IMR-90 (cell line): Measurements from ENCODE around the gene CC2D2A. TPM values are rescaled to one million over a fixed set of nuclear protein-coding genes. Genes with fewer than 3 reads are reported as not detected.

Experiments
- ATAC-seq: fragments of 200-7000 bp; cut with Tn5 transposase; 2 replicates; pipeline ENCODE4 v1.9.1; 2020; ENCODE audit warnings: low read depth, mild to moderate bottlenecking, moderate library complexity
- BruUV-seq: library from RNA; stranded (reverse); fragments of 400-500 nt; replicated peaks from 2 replicates; lab custom pipeline; 2021; lab: Mats Ljungman, UMichigan
- CTCF ChIA-PET: fragments of 300-600 bp; formaldehyde crosslinking; extraction: SDS; loops from one replicate; lab custom pipeline; 2021; ENCODE audit warnings: antibody characterized with exemption; lab: Yijun Ruan, JAX
- POLR2A ChIA-PET: fragments of 300-600 bp; sonication (Branson Sonifier 250); formaldehyde crosslinking; loops from one replicate; lab custom pipeline; 2022; ENCODE audit warnings: antibody characterized with exemption; ENCODE audit not compliant: unreplicated experiment; lab: Charles Lee
- DNase-seq: peaks from one replicate; pipeline ENCODE4 v3.0.0; 2013
- H2AFZ ChIP-seq: replicated peaks from 2 replicates; pipeline ENCODE3; 2013; ENCODE audit warnings: low read length, mild to moderate bottlenecking; ENCODE audit not compliant: poor library complexity
- H2AK5ac ChIP-seq: 2 replicates; pipeline ENCODE4 v1.6.1; 2013; ENCODE audit warnings: low read depth, low read length, inconsistent platforms
- H2AK9ac ChIP-seq: replicated peaks from 2 replicates; pipeline ENCODE3; 2013; ENCODE audit warnings: mild to moderate bottlenecking, low read depth, low read length, moderate library complexity; ENCODE audit not compliant: poor library complexity
- H2BK120ac ChIP-seq: 2 replicates; pipeline ENCODE4 v1.6.1; 2013; ENCODE audit warnings: low read depth, low read length, inconsistent platforms
- H2BK15ac ChIP-seq: 3 replicates; pipeline ENCODE4 v1.6.1; 2013; ENCODE audit warnings: low read depth, low read length, inconsistent platforms
- H2BK20ac ChIP-seq: 2 replicates; pipeline ENCODE4 v1.6.1; 2013; ENCODE audit warnings: low read depth, mild to moderate bottlenecking, inconsistent platforms, low read length, moderate library complexity
- H2BK5ac ChIP-seq: 2 replicates; pipeline ENCODE4 v1.6.1; 2013; ENCODE audit warnings: mild to moderate bottlenecking, low read depth, low read length, inconsistent platforms; ENCODE audit not compliant: poor library complexity, severe bottlenecking
- H3K14ac ChIP-seq: replicated peaks from 2 replicates; pipeline ENCODE4 v1.6.1; 2013; ENCODE audit warnings: low read depth, low read length, inconsistent platforms
- H3K18ac ChIP-seq: 2 replicates; pipeline ENCODE4 v1.6.1; 2013; ENCODE audit warnings: low read depth, low read length, control low read depth
- H3K23ac ChIP-seq: 2 replicates; pipeline ENCODE4 v1.6.1; 2013; ENCODE audit warnings: low read depth, low read length, inconsistent platforms
- H3K27ac ChIP-seq: 2 replicates; pipeline ENCODE4 v1.5.1; 2013; ENCODE audit warnings: mild to moderate bottlenecking, control low read depth, low read length; ENCODE audit not compliant: insufficient read depth
- H3K27me3 ChIP-seq: 2 replicates; pipeline ENCODE4 v1.6.1; 2013; ENCODE audit warnings: low read length; ENCODE audit not compliant: control insufficient read depth, insufficient read depth
- H3K36me3 ChIP-seq: 2 replicates; pipeline ENCODE4 v1.6.1; 2013; ENCODE audit warnings: low read length, mixed read lengths; ENCODE audit not compliant: control insufficient read depth, insufficient read depth
- H3K4ac ChIP-seq: 2 replicates; pipeline ENCODE4 v1.6.1; 2013; ENCODE audit warnings: low read depth, low read length, inconsistent platforms
- H3K4me1 ChIP-seq: 2 replicates; pipeline ENCODE4 v1.6.1; 2013; ENCODE audit warnings: low read length, mixed read lengths; ENCODE audit not compliant: control insufficient read depth, insufficient read depth
- H3K4me2 ChIP-seq: 2 replicates; pipeline ENCODE4 v1.6.1; 2013; ENCODE audit warnings: low read depth, mild to moderate bottlenecking, control low read depth, low read length, moderate library complexity
- H3K4me3 ChIP-seq: 2 replicates; pipeline ENCODE4 v1.5.1; 2013; ENCODE audit warnings: low read depth, mild to moderate bottlenecking, control low read depth, low read length, moderate library complexity; ENCODE audit not compliant: insufficient read depth
- H3K56ac ChIP-seq: 2 replicates; pipeline ENCODE4 v1.6.1; 2013; ENCODE audit warnings: low read length, inconsistent platforms; ENCODE audit not compliant: insufficient read depth; ENCODE audit errors: extremely low read depth
- H3K79me1 ChIP-seq, 2 experiments: 2 replicates each; pipeline ENCODE4 v1.6.1; 2013; ENCODE audit warnings: low read length in 2 of 2, inconsistent platforms in 1 of 2, low read depth in 1 of 2
- H3K9ac ChIP-seq: 2 replicates; pipeline ENCODE4 v1.6.1; 2013; ENCODE audit warnings: low read depth, low read length, control low read depth
- H3K9me1 ChIP-seq: 2 replicates; pipeline ENCODE4 v1.6.1; 2013; ENCODE audit warnings: low read length, inconsistent platforms; ENCODE audit not compliant: insufficient read depth
- H3K9me3 ChIP-seq: 2 replicates; pipeline ENCODE4 v1.6.1; 2013; ENCODE audit warnings: low read length; ENCODE audit not compliant: control insufficient read depth, insufficient read depth
- H4K20me1 ChIP-seq: 2 replicates; pipeline ENCODE4 v1.6.1; 2013; ENCODE audit warnings: low read length, inconsistent platforms; ENCODE audit not compliant: insufficient read depth
- H4K5ac ChIP-seq: 2 replicates; pipeline ENCODE4 v1.6.1; 2013; ENCODE audit warnings: mild to moderate bottlenecking, low read depth, low read length, control low read depth
- H4K8ac ChIP-seq, 2 experiments: 2 replicates each; pipeline ENCODE4 v1.6.1; 2013; ENCODE audit warnings: low read depth in 2 of 2, low read length in 2 of 2, control low read depth in 1 of 2, inconsistent platforms in 1 of 2
- H4K91ac ChIP-seq: 2 replicates; pipeline ENCODE4 v1.6.1; 2013; ENCODE audit warnings: low read depth, low read length, inconsistent platforms; ENCODE audit not compliant: insufficient read depth
- CEBPB ChIP-seq: IDR thresholded peaks from 2 replicates; pipeline ENCODE4 v1.6.1; 2012; ENCODE audit warnings: low read depth, low read length, improper control_type of control experiment
- CHD1 ChIP-seq: IDR thresholded peaks from 2 replicates; pipeline ENCODE4 v1.6.1; 2012; ENCODE audit warnings: low read depth, low read length, improper control_type of control experiment
- CTCF ChIP-seq: conservative IDR thresholded peaks from 2 replicates; pipeline ENCODE4 v1.5.1; 2012; ENCODE audit warnings: mild to moderate bottlenecking, low read depth, low read length, improper control_type of control experiment
- FOS ChIP-seq: fragments of 150-350 bp; IDR thresholded peaks from 2 replicates; pipeline ENCODE4 v1.6.1; 2016; ENCODE audit warnings: low read depth, low read length
- MAZ ChIP-seq: IDR thresholded peaks from 2 replicates; pipeline ENCODE4 v1.6.1; 2012; ENCODE audit warnings: low read depth, mild to moderate bottlenecking, low read length, improper control_type of control experiment, moderate library complexity, borderline replicate concordance
- MXI1 ChIP-seq: IDR thresholded peaks from 2 replicates; pipeline ENCODE4 v1.6.1; 2012; ENCODE audit warnings: low read depth, mild to moderate bottlenecking, low read length, moderate library complexity, borderline replicate concordance
- NFE2L2 ChIP-seq: fragments of 150-350 bp; IDR thresholded peaks from 2 replicates; pipeline ENCODE4 v1.6.1; 2016; ENCODE audit warnings: low read depth, mild to moderate bottlenecking, low read length
- RAD21 ChIP-seq: IDR thresholded peaks from 2 replicates; pipeline ENCODE4 v1.6.1; 2012; ENCODE audit warnings: low read length, improper control_type of control experiment
- RCOR1 ChIP-seq: IDR thresholded peaks from 2 replicates; pipeline ENCODE4 v1.6.1; 2012; ENCODE audit warnings: mild to moderate bottlenecking, low read length, improper control_type of control experiment; ENCODE audit not compliant: insufficient replicate concordance
- RFX5 ChIP-seq: IDR thresholded peaks from 2 replicates; pipeline ENCODE4 v1.8.0; 2012; ENCODE audit warnings: low read depth, mild to moderate bottlenecking, low read length, moderate library complexity
- SMC3 ChIP-seq: fragments of 150-350 bp; IDR thresholded peaks from 2 replicates; pipeline ENCODE4 v1.6.1; 2016; ENCODE audit warnings: low read depth, mild to moderate bottlenecking, antibody characterized with exemption, low read length, moderate library complexity
- WGBS, 2 experiments: methylation state at CpG; one replicate each; pipeline versions ENCODE4 v1.1.5 to v1.1.7; 2013; ENCODE audit warnings: missing lambda C conversion rate in 2 of 2; ENCODE audit not compliant: insufficient read length in 1 of 2; ENCODE audit errors: extremely low coverage in 2 of 2; 5-methylcytosine and 5-hydroxymethylcytosine counted together
- dilution Hi-C: fragments of 300-500 bp; cut with HindIII; formaldehyde crosslinking; loops from one replicate; pipeline ENCODE4 v1.14.3; 2018; ENCODE audit warnings: low sequenced_read_pairs; ENCODE audit not compliant: unreplicated experiment
- in situ Hi-C: fragments of 300-500 bp; cut with MboI; formaldehyde crosslinking; loops from 3 replicates; pipeline ENCODE4 v1.14.3; 2019; ENCODE audit warnings: low sequenced_read_pairs, inconsistent platforms, mixed read lengths
- intact Hi-C: fragments of 100-400 bp; cut with micrococcal nuclease; formaldehyde crosslinking; loops from 2 replicates; pipeline ENCODE4 v1.10.0; 2022
- polyA plus RNA-seq, 3 experiments: library from polyadenylated mRNA; depleted of rRNA; stranded (reverse); fragments of >200 nt; gene quantifications; 2 replicates each; pipeline ENCODE4 v1.2.3, GENCODE V29; 2012; ENCODE audit warnings: low replicate concordance in 1 of 3
- total RNA-seq: library from RNA; depleted of rRNA; stranded (reverse); fragments of >200 nt; gene quantifications from 2 replicates; pipeline ENCODE4 v1.2.3, GENCODE V29; 2012
- TF ChIP-seq, protein P1 (sequence below): fragments of 150-350 bp; IDR thresholded peaks from 2 replicates; pipeline ENCODE4 v1.6.1; 2017; ENCODE audit warnings: mild to moderate bottlenecking, antibody characterized with exemption, low read length, low read depth
- TF ChIP-seq, protein P2 (sequence below): fragments of 150-350 bp; IDR thresholded peaks from 2 replicates; pipeline ENCODE4 v1.6.1; 2016; ENCODE audit warnings: low read depth, mild to moderate bottlenecking, low read length, moderate library complexity, borderline replicate concordance

The CC2D2A gene
- total and polyA plus RNA-seq, 2 of the 4 experiments (the other 2 are of a cell fraction), result 20.8 to 26.3 TPM

DNA sequence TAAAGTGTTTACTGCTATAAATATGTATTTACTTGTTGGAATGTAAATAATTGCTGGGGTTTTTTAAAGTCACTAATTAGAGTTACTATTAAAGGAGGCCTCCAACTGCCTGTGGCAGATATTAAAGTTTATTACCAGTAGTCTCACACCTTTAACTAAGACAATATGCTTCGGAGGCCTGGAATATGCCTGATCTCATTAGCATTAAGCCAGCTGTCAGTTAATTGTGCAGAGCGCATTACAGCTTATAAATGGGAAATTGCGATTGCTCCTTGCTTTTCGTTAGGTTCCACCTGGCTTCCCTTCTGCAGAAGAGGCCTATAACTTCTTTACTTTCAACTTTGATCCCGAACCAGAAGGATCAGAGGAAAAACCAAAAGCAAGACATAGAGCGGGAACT, 41.3 kb downstream of the CC2D2A start:
- Histone ChIP-seq H3K27ac (no peak overlapping the region), H3K4me1 (no peaks in the 10 kb centered on the region; the same call in 1 of the 2 replicates), H4K5ac (no peak overlapping the region), H2BK5ac (no peak overlapping the region), H2BK15ac (no peak overlapping the region), H2AFZ (no peak overlapping the region), H3K4me3 (no peak overlapping the region), H3K4me2 (no peak overlapping the region), H3K4ac (no peak overlapping the region), H2BK120ac (no peak overlapping the region), H3K9me3 (no peaks in the 10 kb centered on the region), H3K9me1 (no peaks in the 10 kb centered on the region), H3K9ac (no peak overlapping the region), H3K14ac (no peak overlapping the region), H4K20me1 (no peaks in the 10 kb centered on the region), H4K8ac (no peak overlapping the region), H2BK20ac (no peak overlapping the region), H3K56ac (no peak overlapping the region), H3K79me1 (no peaks in the 10 kb centered on the region), H3K27me3 (no peaks in the 10 kb centered on the region), H2AK9ac (no peak overlapping the region), H4K91ac (no peak overlapping the region), H2AK5ac (no peak overlapping the region), H3K36me3 (peaks cover 20% of the 10 kb centered on the region), H3K23ac (no peak overlapping the region), H3K18ac (no peak overlapping the region)
- TF ChIP-seq SMC3, result no peak
- TF ChIP-seq FOS, result no peak
- TF ChIP-seq NFE2L2, result no peak
- TF ChIP-seq, protein P1, sequence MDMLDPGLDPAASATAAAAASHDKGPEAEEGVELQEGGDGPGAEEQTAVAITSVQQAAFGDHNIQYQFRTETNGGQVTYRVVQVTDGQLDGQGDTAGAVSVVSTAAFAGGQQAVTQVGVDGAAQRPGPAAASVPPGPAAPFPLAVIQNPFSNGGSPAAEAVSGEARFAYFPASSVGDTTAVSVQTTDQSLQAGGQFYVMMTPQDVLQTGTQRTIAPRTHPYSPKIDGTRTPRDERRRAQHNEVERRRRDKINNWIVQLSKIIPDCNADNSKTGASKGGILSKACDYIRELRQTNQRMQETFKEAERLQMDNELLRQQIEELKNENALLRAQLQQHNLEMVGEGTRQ, result no peak
- TF ChIP-seq CHD1, result no peak
- TF ChIP-seq RFX5, result no peak
- no peak for TF ChIP-seq MXI1
- TF ChIP-seq CTCF, result no peak
- no peak for TF ChIP-seq CEBPB
- no peak for TF ChIP-seq MAZ
- no peak for TF ChIP-seq RAD21
- TF ChIP-seq RCOR1, result no peak
- TF ChIP-seq, protein P2, sequence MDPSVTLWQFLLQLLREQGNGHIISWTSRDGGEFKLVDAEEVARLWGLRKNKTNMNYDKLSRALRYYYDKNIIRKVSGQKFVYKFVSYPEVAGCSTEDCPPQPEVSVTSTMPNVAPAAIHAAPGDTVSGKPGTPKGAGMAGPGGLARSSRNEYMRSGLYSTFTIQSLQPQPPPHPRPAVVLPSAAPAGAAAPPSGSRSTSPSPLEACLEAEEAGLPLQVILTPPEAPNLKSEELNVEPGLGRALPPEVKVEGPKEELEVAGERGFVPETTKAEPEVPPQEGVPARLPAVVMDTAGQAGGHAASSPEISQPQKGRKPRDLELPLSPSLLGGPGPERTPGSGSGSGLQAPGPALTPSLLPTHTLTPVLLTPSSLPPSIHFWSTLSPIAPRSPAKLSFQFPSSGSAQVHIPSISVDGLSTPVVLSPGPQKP, result no peak
- ATAC-seq (no peak), DNase-seq (no peak)
- dilution Hi-C loops (no loop called here), intact Hi-C loops (no loop called here), in situ Hi-C loops (no loop called here)
- no CpG with 5 or more reads among the region's 6 CpGs for WGBS, 2 experiments
- ChIA-PET CTCF (no interaction called here), POLR2A (no interaction called here)
- BruUV-seq, result no TSS peak
